NCI-H345 treated with DMSO at 0.1 percent for 48 hours (cell line): ENCODE measurements around the gene PAPPA2.

ENCODE experiments used
- DNase-seq: peaks from one replicate; lab custom pipeline; 2025; ENCODE audit not compliant: unreplicated experiment; lab: John Stamatoyannopoulos, UW

PAPPA2 gene

GRCh38 chr1:176499671-176500070, 36.7 kb downstream of the PAPPA2 start:
- no peak for DNase-seq

GRCh38 chr1:176501599-176501998, 38.6 kb downstream of the PAPPA2 start:
- DNase-seq = no peak

- no peak for DNase-seq
These were observed 42.0 kb downstream of the PAPPA2 start for GRCh38 chr1:176504848-176505553.

GRCh38 chr1:176512966-176513365, 50.0 kb downstream of the PAPPA2 start:
- no peak for DNase-seq

GRCh38 chr1:176515310-176515709, 52.3 kb downstream of the PAPPA2 start:
- DNase-seq = peak; percentile 7

GRCh38 chr1:176517484-176517883, 54.5 kb downstream of the PAPPA2 start:
- no peak for DNase-seq

- no peak for DNase-seq
These were observed 58.2 kb downstream of the PAPPA2 start for GRCh38 chr1:176521211-176521610.

- DNase-seq = no peak
These were observed 59.4 kb downstream of the PAPPA2 start for GRCh38 chr1:176522310-176522845.

- DNase-seq = no peak
These were observed 66.6 kb downstream of the PAPPA2 start for GRCh38 chr1:176529395-176530090.

GRCh38 chr1:176531036-176531435, 68.1 kb downstream of the PAPPA2 start:
- DNase-seq = no peak

- no peak for DNase-seq
These were observed 69.2 kb downstream of the PAPPA2 start for GRCh38 chr1:176531921-176532897.

GRCh38 chr1:176533020-176533419, 70.0 kb downstream of the PAPPA2 start:
- DNase-seq = no peak

- DNase-seq = no peak
These were observed 73.6 kb downstream of the PAPPA2 start for GRCh38 chr1:176536588-176536987.

GRCh38 chr1:176539018-176539417, 76.0 kb downstream of the PAPPA2 start:
- no peak for DNase-seq

GRCh38 chr1:176540428-176540827, 77.5 kb downstream of the PAPPA2 start:
- no peak for DNase-seq

- no peak for DNase-seq
These were observed 78.7 kb downstream of the PAPPA2 start for GRCh38 chr1:176541663-176542062.

GRCh38 chr1:176542352-176542751, 79.4 kb downstream of the PAPPA2 start:
- no peak for DNase-seq

- DNase-seq = no peak
These were observed 80.6 kb downstream of the PAPPA2 start for GRCh38 chr1:176543360-176544129.

- DNase-seq = no peak
These were observed 82.2 kb downstream of the PAPPA2 start for GRCh38 chr1:176545034-176545639.

- DNase-seq = no peak
These were observed 83.8 kb downstream of the PAPPA2 start for GRCh38 chr1:176546825-176547224.
